PFSK-1 (cell line): ENCODE measurements around the gene CEACAM3.

Experiments
- POLR2AphosphoS5 ChIP-seq: IDR thresholded peaks from 2 replicates; pipeline ENCODE4 v1.6.1; 2012; ENCODE audit warnings: low read depth, mild to moderate bottlenecking, control low read depth, low read length, moderate library complexity
- SIN3A ChIP-seq: IDR thresholded peaks from 2 replicates; pipeline ENCODE4 v1.6.1; 2012; ENCODE audit warnings: mild to moderate bottlenecking, low read length, moderate library complexity, borderline replicate concordance; ENCODE audit not compliant: insufficient read depth
- TAF1 ChIP-seq: IDR thresholded peaks from 2 replicates; pipeline ENCODE4 v1.6.1; 2012; ENCODE audit warnings: low read length, control low read depth, borderline replicate concordance; ENCODE audit not compliant: insufficient read depth
- TF ChIP-seq, protein P1 (sequence below), 2 experiments: IDR thresholded peaks; 2 replicates each; pipeline versions ENCODE4 v1.6.1 to v1.8.0; 2011 to 2012; ENCODE audit warnings: low read depth in 2 of 2, low read length in 2 of 2, control low read depth in 1 of 2, inconsistent platforms in 1 of 2, mild to moderate bottlenecking in 1 of 2, moderate library complexity in 1 of 2; ENCODE audit not compliant: insufficient read depth in 1 of 2

- TF ChIP-seq TAF1 (no peak), POLR2AphosphoS5 (no peak), SIN3A (no peak)
- TF ChIP-seq, protein P1, sequence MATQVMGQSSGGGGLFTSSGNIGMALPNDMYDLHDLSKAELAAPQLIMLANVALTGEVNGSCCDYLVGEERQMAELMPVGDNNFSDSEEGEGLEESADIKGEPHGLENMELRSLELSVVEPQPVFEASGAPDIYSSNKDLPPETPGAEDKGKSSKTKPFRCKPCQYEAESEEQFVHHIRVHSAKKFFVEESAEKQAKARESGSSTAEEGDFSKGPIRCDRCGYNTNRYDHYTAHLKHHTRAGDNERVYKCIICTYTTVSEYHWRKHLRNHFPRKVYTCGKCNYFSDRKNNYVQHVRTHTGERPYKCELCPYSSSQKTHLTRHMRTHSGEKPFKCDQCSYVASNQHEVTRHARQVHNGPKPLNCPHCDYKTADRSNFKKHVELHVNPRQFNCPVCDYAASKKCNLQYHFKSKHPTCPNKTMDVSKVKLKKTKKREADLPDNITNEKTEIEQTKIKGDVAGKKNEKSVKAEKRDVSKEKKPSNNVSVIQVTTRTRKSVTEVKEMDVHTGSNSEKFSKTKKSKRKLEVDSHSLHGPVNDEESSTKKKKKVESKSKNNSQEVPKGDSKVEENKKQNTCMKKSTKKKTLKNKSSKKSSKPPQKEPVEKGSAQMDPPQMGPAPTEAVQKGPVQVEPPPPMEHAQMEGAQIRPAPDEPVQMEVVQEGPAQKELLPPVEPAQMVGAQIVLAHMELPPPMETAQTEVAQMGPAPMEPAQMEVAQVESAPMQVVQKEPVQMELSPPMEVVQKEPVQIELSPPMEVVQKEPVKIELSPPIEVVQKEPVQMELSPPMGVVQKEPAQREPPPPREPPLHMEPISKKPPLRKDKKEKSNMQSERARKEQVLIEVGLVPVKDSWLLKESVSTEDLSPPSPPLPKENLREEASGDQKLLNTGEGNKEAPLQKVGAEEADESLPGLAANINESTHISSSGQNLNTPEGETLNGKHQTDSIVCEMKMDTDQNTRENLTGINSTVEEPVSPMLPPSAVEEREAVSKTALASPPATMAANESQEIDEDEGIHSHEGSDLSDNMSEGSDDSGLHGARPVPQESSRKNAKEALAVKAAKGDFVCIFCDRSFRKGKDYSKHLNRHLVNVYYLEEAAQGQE (IDR thresholded peaks at IDR 0.05; ENCODE audit: insufficient read depth in 1 of 2, low read depth in 2 of 2, low read length in 2 of 2): no peak
Measured at GRCh38 chr19:41793414-41793727, 3.0 kb upstream of the CEACAM3 start.
